ENCODE measurements around the gene MS4A4E. TPM values are rescaled to one million over a fixed set of nuclear protein-coding genes. Genes with fewer than 3 reads are reported as not detected.

The MS4A4E gene
- total RNA-seq, 4 donors from 2014 or later, result 0.32 to 4.2 (median 0.88) TPM; not detected in 1

- peak overlapping the region in 1 of 4 donors; percentile 4 for H3K4me3 ChIP-seq
- TF ChIP-seq CTCF (IDR thresholded peaks at IDR 0.05), result no peak
- no peak for TF ChIP-seq POLR2A (IDR thresholded peaks at IDR 0.05)
- intact Hi-C loops (cut with DNase I), result no loop called here
- peak overlapping the region in 2 of 4 donors; percentile 30 to 61 for H3K27ac ChIP-seq
- 26 to 68% methylated on average over 2 of the region's 2 CpGs for WGBS, 2 donors
- no peak for DNase-seq
- H3K4me1 ChIP-seq, result no peaks in the 10 kb centered on the region
- no peaks in the 10 kb centered on the region for H3K9me3 ChIP-seq
- H3K27me3 ChIP-seq, result no peaks in the 10 kb centered on the region
- no peaks in the 10 kb centered on the region for H3K36me3 ChIP-seq
Observed at GRCh38 chr11:60281485-60281884, 38.5 kb upstream of the MS4A4E start.

- H3K27me3 ChIP-seq, result no peaks in the 10 kb centered on the region
- WGBS, 2 donors, result 64 to 72% methylated on average over 3 of the region's 3 CpGs
- intact Hi-C loops (cut with DNase I), result no loop called here
- H3K9me3 ChIP-seq, result no peaks in the 10 kb centered on the region
- TF ChIP-seq POLR2A (IDR thresholded peaks at IDR 0.05), result peak in 2 of 4 donors; percentile 28 to 40
- no peak for TF ChIP-seq CTCF (IDR thresholded peaks at IDR 0.05)
- H3K4me3 ChIP-seq, result peak within 1 kb of the TSS in 2 of 4 donors; percentile 4 to 35
- H3K27ac ChIP-seq, result peak within 1 kb of the TSS in 2 of 4 donors; percentile 30 to 61
- H3K4me1 ChIP-seq, result no peaks in the 10 kb centered on the region
- no peak for DNase-seq
- H3K36me3 ChIP-seq, result no peaks in the 10 kb centered on the region
Observed at GRCh38 chr11:60280412-60280811, 37.5 kb upstream of the MS4A4E start, which contains the start of gene MS4A4A. TSS of gene MS4A4A (plus strand) at chr11:60280666. CDS start at chr11:60280676, 10 bp downstream.

- Histone ChIP-seq H3K27me3 (no peaks in the 10 kb centered on the region), H3K4me3 (no peak overlapping the region), H3K4me1 (no peaks in the 10 kb centered on the region), H3K36me3 (no peaks in the 10 kb centered on the region), H3K27ac (no peak overlapping the region), H3K9me3 (peaks cover 0 to 7% (median 6%) of the 10 kb centered on the region in 3 donors)
- TF ChIP-seq CTCF (IDR thresholded peaks at IDR 0.05), result no peak
- no peak for TF ChIP-seq POLR2A (IDR thresholded peaks at IDR 0.05)
- intact Hi-C loops (cut with DNase I), result no loop called here
- no peak for DNase-seq
Observed at GRCh38 chr11:60274416-60274815, 31.5 kb upstream of the MS4A4E start.

- intact Hi-C loops (cut with DNase I), result no loop called here
- 19 to 20% methylated on average over 4 of the region's 4 CpGs for WGBS, 2 donors
Observed at GRCh38 chr11:60265373-60266214, 22.7 kb upstream of the MS4A4E start.

More at GRCh38 chr11:60265373-60266214, 22.7 kb upstream of the MS4A4E start:
- Histone ChIP-seq H3K4me3 (no peak overlapping the region), H3K4me1 (no peaks in the 10 kb centered on the region), H3K36me3 (no peaks in the 10 kb centered on the region), H3K9me3 (peaks cover 0 to 7% (median 6%) of the 10 kb centered on the region in 3 donors), H3K27ac (no peak overlapping the region), H3K27me3 (no peaks in the 10 kb centered on the region)
- DNase-seq, result no peak
- TF ChIP-seq POLR2A (IDR thresholded peaks at IDR 0.05), result no peak
- peak; percentile 47 to 64 (median 54) for TF ChIP-seq CTCF (IDR thresholded peaks at IDR 0.05)
